Measurements from ENCODE around the gene PUM1.

Gene PUM1

GRCh38 chr1:30904962-30905335, 160.6 kb downstream of the PUM1 start:
- no peak for DNase-seq

- no peak for DNase-seq
Observed at GRCh38 chr1:30904191-30904961, 161.1 kb downstream of the PUM1 start.

GRCh38 chr1:30903343-30904034, 162.0 kb downstream of the PUM1 start:
- no peak for DNase-seq

- no peak for DNase-seq
Observed at GRCh38 chr1:30902593-30903290, 162.8 kb downstream of the PUM1 start.

- no peak for DNase-seq
Observed at GRCh38 chr1:30901798-30902581, 163.5 kb downstream of the PUM1 start.

GRCh38 chr1:30900931-30901560, 164.5 kb downstream of the PUM1 start:
- no peak for DNase-seq

GRCh38 chr1:30900486-30900885, 165.0 kb downstream of the PUM1 start:
- no peak for DNase-seq

GRCh38 chr1:30899577-30900389, 165.7 kb downstream of the PUM1 start:
- DNase-seq: no peak

- no peak for DNase-seq
Observed at GRCh38 chr1:30898031-30898815, 167.3 kb downstream of the PUM1 start.

- no peak for DNase-seq
Observed at GRCh38 chr1:30896905-30897304, 168.6 kb downstream of the PUM1 start.

- DNase-seq: no peak
Observed at GRCh38 chr1:30895944-30896660, 169.4 kb downstream of the PUM1 start.

- DNase-seq: no peak
Observed at GRCh38 chr1:30895382-30895943, 170.1 kb downstream of the PUM1 start.

GRCh38 chr1:30894508-30894973, 171.0 kb downstream of the PUM1 start:
- DNase-seq: no peak

- no peak for DNase-seq
Observed at GRCh38 chr1:30893776-30894507, 171.6 kb downstream of the PUM1 start.

- DNase-seq: no peak
Observed at GRCh38 chr1:30892671-30893073, 172.8 kb downstream of the PUM1 start.

GRCh38 chr1:30891227-30891552, 174.3 kb downstream of the PUM1 start:
- no peak for DNase-seq

- no peak for DNase-seq
Observed at GRCh38 chr1:30890502-30891226, 174.9 kb downstream of the PUM1 start.

GRCh38 chr1:30889511-30889910, 176.0 kb downstream of the PUM1 start:
- DNase-seq: no peak

Measured in islet precursor cell (in vitro differentiated cells).